Esophagus squamous epithelium (tissue), 4 donors: Measurements from ENCODE around the gene GBP3.

ENCODE experiments used
- POLR2A ChIP-seq, 4 donors: fragments of 450-650 bp; IDR thresholded peaks; one replicate each; pipeline ENCODE4 v1.6.1; 2017; ENCODE audit warnings: antibody characterized with exemption in 4 of 4, mild to moderate bottlenecking in 4 of 4, moderate library complexity in 3 of 4
- TF ChIP-seq, protein P1 (sequence below), 6 experiments: fragments of 450-650 bp in 4 of 6; fragments of 200-600 bp in 2 of 6; sonication (generic) in 2 of 6; IDR thresholded peaks; one replicate each; pipeline ENCODE4 v1.5.1; 2016 to 2019; ENCODE audit warnings: antibody characterized with exemption in 6 of 6, mild to moderate bottlenecking in 4 of 6, moderate library complexity in 4 of 6

- TF ChIP-seq, protein P1, sequence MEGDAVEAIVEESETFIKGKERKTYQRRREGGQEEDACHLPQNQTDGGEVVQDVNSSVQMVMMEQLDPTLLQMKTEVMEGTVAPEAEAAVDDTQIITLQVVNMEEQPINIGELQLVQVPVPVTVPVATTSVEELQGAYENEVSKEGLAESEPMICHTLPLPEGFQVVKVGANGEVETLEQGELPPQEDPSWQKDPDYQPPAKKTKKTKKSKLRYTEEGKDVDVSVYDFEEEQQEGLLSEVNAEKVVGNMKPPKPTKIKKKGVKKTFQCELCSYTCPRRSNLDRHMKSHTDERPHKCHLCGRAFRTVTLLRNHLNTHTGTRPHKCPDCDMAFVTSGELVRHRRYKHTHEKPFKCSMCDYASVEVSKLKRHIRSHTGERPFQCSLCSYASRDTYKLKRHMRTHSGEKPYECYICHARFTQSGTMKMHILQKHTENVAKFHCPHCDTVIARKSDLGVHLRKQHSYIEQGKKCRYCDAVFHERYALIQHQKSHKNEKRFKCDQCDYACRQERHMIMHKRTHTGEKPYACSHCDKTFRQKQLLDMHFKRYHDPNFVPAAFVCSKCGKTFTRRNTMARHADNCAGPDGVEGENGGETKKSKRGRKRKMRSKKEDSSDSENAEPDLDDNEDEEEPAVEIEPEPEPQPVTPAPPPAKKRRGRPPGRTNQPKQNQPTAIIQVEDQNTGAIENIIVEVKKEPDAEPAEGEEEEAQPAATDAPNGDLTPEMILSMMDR (IDR thresholded peaks at IDR 0.05) = no peak
- no peak for TF ChIP-seq POLR2A (IDR thresholded peaks at IDR 0.05)
These were observed 14.5 kb upstream of the GBP3 start for GRCh38 chr1:89037186-89037585.
